Progenitor cell of endocrine pancreas (in vitro differentiated cells): Measurements from ENCODE around the gene P4HTM. TPM values are rescaled to one million over a fixed set of nuclear protein-coding genes. Genes with fewer than 3 reads are reported as not detected.

Experiments used
- DNase-seq: peaks from one replicate; pipeline ENCODE4 v3.0.0; 2021; ENCODE audit warnings: low spot score; ENCODE audit not compliant: unreplicated experiment
- H3K27ac Mint-ChIP-seq: 2 replicates; pipeline ENCODE4 v1.8.0; 2021; ENCODE audit warnings: mild to moderate bottlenecking, moderate library complexity, mixed read lengths
- H3K27me3 Mint-ChIP-seq: 2 replicates; pipeline ENCODE4 v1.8.0; 2021; ENCODE audit warnings: mixed read lengths
- H3K36me3 Mint-ChIP-seq: 2 replicates; pipeline ENCODE4 v1.8.0; 2022; ENCODE audit warnings: mixed read lengths; ENCODE audit not compliant: insufficient read depth
- H3K4me1 Mint-ChIP-seq: 2 replicates; pipeline ENCODE4 v1.8.0; 2021; ENCODE audit warnings: low read depth, mixed read lengths
- H3K4me3 Mint-ChIP-seq: 2 replicates; pipeline ENCODE4 v1.8.0; 2021; ENCODE audit warnings: low read depth, mild to moderate bottlenecking, moderate library complexity, mixed read lengths
- H3K9me3 Mint-ChIP-seq: 2 replicates; pipeline ENCODE4 v1.8.0; 2021; ENCODE audit warnings: low read depth, mixed read lengths
- total RNA-seq: library from RNA; stranded (reverse); gene quantifications from 2 replicates; pipeline ENCODE4 v1.2.1, GENCODE V29; 2021
- TF ChIP-seq, protein P1 (sequence below): fragments of 200-600 bp; sonication (generic); IDR thresholded peaks from one replicate; pipeline ENCODE4 v1.5.0; 2021; ENCODE audit warnings: antibody characterized with exemption, mild to moderate bottlenecking; ENCODE audit not compliant: unreplicated experiment

Gene P4HTM
- total RNA-seq, 1 donor from 2014 or later = 45.3 TPM

DNA sequence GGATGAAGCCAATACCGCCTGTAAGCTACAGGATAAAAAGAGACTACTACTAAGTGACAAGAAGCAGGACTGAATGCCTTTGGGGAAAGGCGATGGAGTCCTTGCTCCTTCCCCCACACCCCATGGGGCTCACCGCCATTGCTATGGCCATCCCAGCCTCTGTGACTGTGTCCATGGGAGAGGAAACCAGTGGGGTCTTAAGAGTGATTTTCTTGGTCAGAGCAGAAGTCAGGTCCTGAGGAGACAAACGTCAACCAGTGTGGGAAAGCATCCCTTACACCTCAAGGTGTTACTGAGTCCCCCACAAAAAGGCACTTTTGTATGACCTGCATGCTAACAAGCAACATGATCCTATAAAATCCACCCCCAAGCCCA lies 38.2 kb downstream of the P4HTM start:
- TF ChIP-seq, protein P1, sequence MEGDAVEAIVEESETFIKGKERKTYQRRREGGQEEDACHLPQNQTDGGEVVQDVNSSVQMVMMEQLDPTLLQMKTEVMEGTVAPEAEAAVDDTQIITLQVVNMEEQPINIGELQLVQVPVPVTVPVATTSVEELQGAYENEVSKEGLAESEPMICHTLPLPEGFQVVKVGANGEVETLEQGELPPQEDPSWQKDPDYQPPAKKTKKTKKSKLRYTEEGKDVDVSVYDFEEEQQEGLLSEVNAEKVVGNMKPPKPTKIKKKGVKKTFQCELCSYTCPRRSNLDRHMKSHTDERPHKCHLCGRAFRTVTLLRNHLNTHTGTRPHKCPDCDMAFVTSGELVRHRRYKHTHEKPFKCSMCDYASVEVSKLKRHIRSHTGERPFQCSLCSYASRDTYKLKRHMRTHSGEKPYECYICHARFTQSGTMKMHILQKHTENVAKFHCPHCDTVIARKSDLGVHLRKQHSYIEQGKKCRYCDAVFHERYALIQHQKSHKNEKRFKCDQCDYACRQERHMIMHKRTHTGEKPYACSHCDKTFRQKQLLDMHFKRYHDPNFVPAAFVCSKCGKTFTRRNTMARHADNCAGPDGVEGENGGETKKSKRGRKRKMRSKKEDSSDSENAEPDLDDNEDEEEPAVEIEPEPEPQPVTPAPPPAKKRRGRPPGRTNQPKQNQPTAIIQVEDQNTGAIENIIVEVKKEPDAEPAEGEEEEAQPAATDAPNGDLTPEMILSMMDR = no peak
- no peak for DNase-seq
- no peaks in the 10 kb centered on the region for H3K9me3 Mint-ChIP-seq
- H3K4me3 Mint-ChIP-seq = peak overlapping the region; percentile 84
- H3K4me1 Mint-ChIP-seq = peaks cover 10% of the 10 kb centered on the region
- no peaks in the 10 kb centered on the region for H3K27me3 Mint-ChIP-seq
- H3K36me3 Mint-ChIP-seq = peaks cover 19% of the 10 kb centered on the region
- H3K27ac Mint-ChIP-seq = peak overlapping the region; percentile 97

DNA sequence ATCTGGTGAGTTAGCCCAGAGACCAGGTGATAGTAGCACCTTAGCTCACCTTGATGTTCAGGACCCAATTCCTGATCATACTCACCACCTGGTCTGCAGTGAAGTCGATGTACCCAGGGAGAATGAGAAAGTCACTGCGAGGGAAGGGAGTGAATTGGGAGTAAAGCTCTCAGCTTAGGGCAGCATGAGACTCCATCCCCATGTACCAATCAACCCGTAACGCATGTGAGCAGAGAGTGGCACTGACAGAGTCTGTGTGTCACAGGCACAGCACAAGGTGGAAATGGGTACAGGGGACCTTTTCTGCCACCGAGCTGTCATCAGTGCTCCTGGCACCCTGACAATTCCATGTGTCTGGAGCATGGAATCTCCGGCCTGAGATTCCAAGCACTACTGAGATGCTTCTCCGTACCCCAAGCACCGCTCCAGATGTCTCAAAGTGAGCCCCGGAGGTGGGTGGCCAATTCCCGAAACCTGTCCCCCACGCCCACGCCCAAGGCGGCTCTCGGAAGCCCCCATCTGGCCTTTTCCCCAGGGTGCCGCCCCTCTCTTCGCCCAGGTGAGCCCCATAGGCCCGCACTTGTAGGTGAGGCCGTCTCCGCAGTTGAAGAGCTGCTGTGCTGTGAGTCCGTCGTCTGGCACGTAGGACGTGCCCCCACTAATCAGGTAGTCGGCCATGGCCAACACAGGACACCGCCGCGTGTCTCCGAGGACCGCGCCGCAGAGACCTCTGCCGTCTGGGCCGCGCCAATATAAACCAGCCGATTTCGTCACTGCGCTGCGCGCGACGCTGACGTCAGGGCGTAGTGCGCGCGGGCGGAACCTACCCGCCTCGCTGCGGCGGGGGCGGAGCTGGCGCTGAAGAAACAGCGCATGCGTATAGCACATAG lies 38.9 kb downstream of the P4HTM start, which contains the start of gene IMPDH2:
Gene IMPDH2, minus strand, starts transcription at position 726 of the 890 bp plus-strand sequence. Its CDS starts 48 bp downstream, at position 678.
- peak; percentile 81 for DNase-seq
- Mint-ChIP-seq H3K27me3 (no peaks in the 10 kb centered on the region), H3K9me3 (no peaks in the 10 kb centered on the region), H3K27ac (peak within 1 kb of the TSS; percentile 97), H3K4me1 (peaks cover 9% of the 10 kb centered on the region), H3K4me3 (peak within 1 kb of the TSS; percentile 84), H3K36me3 (peaks cover 17% of the 10 kb centered on the region)
- TF ChIP-seq, protein P1 = peak; percentile 7

DNA sequence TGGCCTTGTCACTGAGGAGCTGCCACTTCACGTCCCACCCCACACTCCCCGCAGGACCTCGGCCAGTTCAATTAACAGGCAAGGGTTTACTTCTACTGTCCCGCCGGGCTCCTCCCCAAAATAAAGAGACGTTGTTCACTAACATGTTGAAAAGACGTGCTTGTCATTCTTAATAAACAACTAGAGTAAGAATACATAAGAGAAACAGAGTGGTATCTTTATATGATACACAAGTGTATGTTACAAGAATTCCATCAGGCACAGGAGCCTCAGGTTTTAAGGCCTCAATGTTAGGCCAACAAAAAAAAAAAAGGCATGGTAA lies 39.5 kb downstream of the P4HTM start:
- no peak for DNase-seq
- H3K9me3 Mint-ChIP-seq = no peaks in the 10 kb centered on the region
- TF ChIP-seq, protein P1 = no peak
- peak overlapping the region; percentile 84 for H3K4me3 Mint-ChIP-seq
- H3K4me1 Mint-ChIP-seq = peaks cover 9% of the 10 kb centered on the region
- peak overlapping the region; percentile 97 for H3K27ac Mint-ChIP-seq
- H3K27me3 Mint-ChIP-seq = no peaks in the 10 kb centered on the region
- H3K36me3 Mint-ChIP-seq = peaks cover 15% of the 10 kb centered on the region

- no peaks in the 10 kb centered on the region for H3K27me3 Mint-ChIP-seq
- TF ChIP-seq, protein P1 = no peak
- no peak for DNase-seq
- H3K36me3 Mint-ChIP-seq = peaks cover 16% of the 10 kb centered on the region
- no peak overlapping the region for H3K4me3 Mint-ChIP-seq
- no peak overlapping the region for H3K27ac Mint-ChIP-seq
- peaks cover 9% of the 10 kb centered on the region for H3K4me1 Mint-ChIP-seq
- no peaks in the 10 kb centered on the region for H3K9me3 Mint-ChIP-seq
Observed at GRCh38 chr3:49030321-49030720, 40.3 kb downstream of the P4HTM start.

DNA sequence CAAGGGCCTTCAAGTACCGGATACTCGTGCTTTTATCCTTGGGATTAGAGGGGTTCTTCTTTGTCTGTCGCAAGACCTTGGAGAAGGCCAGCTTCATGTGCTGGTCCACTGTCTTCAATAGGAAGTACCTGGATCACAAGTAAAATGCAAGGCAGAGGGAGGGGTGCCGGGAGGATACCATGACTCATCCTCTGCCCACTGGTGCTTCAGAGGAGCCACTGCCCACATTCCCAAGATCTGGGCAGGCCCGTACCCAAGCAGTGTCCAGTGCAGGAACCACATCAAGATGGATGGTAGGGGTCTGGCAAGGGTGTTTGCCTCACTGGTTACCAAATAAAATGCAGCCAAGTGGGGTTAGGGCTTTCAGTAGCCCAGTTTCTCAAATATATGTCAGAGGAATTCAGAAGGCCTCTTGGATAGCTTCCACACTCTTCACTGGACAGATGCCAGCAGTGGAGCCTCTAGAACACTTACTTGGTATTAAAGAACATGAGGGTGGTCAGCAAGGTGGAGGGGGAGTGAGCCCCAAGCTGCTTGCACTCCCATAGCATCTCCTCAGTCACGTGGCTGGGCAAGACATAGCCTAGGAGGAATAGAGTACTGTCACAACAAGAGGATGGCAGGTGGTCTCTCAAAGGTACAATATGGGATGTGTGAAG lies 42.7 kb downstream of the P4HTM start:
- no peak overlapping the region for H3K27ac Mint-ChIP-seq
- no peaks in the 10 kb centered on the region for H3K27me3 Mint-ChIP-seq
- peaks cover 14% of the 10 kb centered on the region for H3K36me3 Mint-ChIP-seq
- H3K9me3 Mint-ChIP-seq = no peaks in the 10 kb centered on the region
- no peak for DNase-seq
- H3K4me1 Mint-ChIP-seq = peaks cover 9% of the 10 kb centered on the region
- no peak overlapping the region for H3K4me3 Mint-ChIP-seq
- TF ChIP-seq, protein P1 = no peak
